22Rv1 (cell line): ENCODE measurements around the gene RPRD1A.
A peak's percentile ranks its signal among the peaks of the same experiment; 100 is the strongest.

ENCODE experiments used
- H3K27ac ChIP-seq: fragments of 450-650 bp; 2 replicates; pipeline ENCODE4 v1.5.1; 2017
- CTCF ChIP-seq: fragments of 450-650 bp; IDR thresholded peaks from 2 replicates; pipeline ENCODE4 v1.5.1; 2017; ENCODE audit warnings: mild to moderate bottlenecking
- ZFX ChIP-seq: fragments of 450-650 bp; IDR thresholded peaks from 2 replicates; pipeline ENCODE4 v1.6.1; 2017; ENCODE audit warnings: antibody characterized with exemption, borderline replicate concordance

Gene RPRD1A

GRCh38 chr18:35969676-35970075 lies 97.7 kb downstream of the RPRD1A start:
- H3K27ac ChIP-seq = no peak overlapping the region
- TF ChIP-seq CTCF (no peak), ZFX (no peak)

- TF ChIP-seq ZFX (no peak), CTCF (no peak)
These were observed 99.0 kb downstream of the RPRD1A start for GRCh38 chr18:35968278-35968880.

GRCh38 chr18:35967866-35968265 lies 99.5 kb downstream of the RPRD1A start:
- H3K27ac ChIP-seq = peak overlapping the region; percentile 41

More at GRCh38 chr18:35968278-35968880, 99.0 kb downstream of the RPRD1A start:
- peak overlapping the region; percentile 41 for H3K27ac ChIP-seq

- TF ChIP-seq ZFX = no peak
- no peak for TF ChIP-seq CTCF
- H3K27ac ChIP-seq = no peak overlapping the region
These were observed 103.0 kb downstream of the RPRD1A start for GRCh38 chr18:35964319-35964718.

GRCh38 chr18:35962320-35962719 lies 105.0 kb downstream of the RPRD1A start:
- TF ChIP-seq CTCF = no peak
- TF ChIP-seq ZFX = no peak
- H3K27ac ChIP-seq = no peak overlapping the region

GRCh38 chr18:35956226-35956625 lies 111.1 kb downstream of the RPRD1A start:
- H3K27ac ChIP-seq = no peak overlapping the region
- TF ChIP-seq ZFX (no peak), CTCF (no peak)

- no peak for TF ChIP-seq ZFX
- no peak overlapping the region for H3K27ac ChIP-seq
These were observed 113.7 kb downstream of the RPRD1A start for GRCh38 chr18:35953688-35954087.

- no peak overlapping the region for H3K27ac ChIP-seq
- TF ChIP-seq CTCF = peak; percentile 50
- no peak for TF ChIP-seq ZFX
These were observed 116.8 kb downstream of the RPRD1A start for GRCh38 chr18:35950628-35950982.
